KOPT-K1 (cell line): ENCODE data around the gene KCNK6.

ENCODE experiments used
- H3K27ac ChIP-seq: fragments of 200-600 bp; sonication (generic); 2 replicates; pipeline ENCODE4 v1.5.1; 2016; ENCODE audit warnings: antibody characterized with exemption, mild to moderate bottlenecking, low read depth, low read length; ENCODE audit not compliant: poor library complexity, severe bottlenecking
- H3K36me3 ChIP-seq: fragments of 200-600 bp; sonication (generic); 2 replicates; pipeline ENCODE4 v1.5.1; 2017; ENCODE audit warnings: antibody characterized with exemption, mild to moderate bottlenecking, low read length, moderate library complexity; ENCODE audit not compliant: insufficient read depth
- H3K9me3 ChIP-seq: fragments of 200-600 bp; sonication (generic); 2 replicates; pipeline ENCODE4 v1.5.1; 2017; ENCODE audit warnings: antibody characterized with exemption, low read length, mild to moderate bottlenecking; ENCODE audit not compliant: insufficient read depth, poor library complexity, severe bottlenecking

Gene KCNK6

DNA sequence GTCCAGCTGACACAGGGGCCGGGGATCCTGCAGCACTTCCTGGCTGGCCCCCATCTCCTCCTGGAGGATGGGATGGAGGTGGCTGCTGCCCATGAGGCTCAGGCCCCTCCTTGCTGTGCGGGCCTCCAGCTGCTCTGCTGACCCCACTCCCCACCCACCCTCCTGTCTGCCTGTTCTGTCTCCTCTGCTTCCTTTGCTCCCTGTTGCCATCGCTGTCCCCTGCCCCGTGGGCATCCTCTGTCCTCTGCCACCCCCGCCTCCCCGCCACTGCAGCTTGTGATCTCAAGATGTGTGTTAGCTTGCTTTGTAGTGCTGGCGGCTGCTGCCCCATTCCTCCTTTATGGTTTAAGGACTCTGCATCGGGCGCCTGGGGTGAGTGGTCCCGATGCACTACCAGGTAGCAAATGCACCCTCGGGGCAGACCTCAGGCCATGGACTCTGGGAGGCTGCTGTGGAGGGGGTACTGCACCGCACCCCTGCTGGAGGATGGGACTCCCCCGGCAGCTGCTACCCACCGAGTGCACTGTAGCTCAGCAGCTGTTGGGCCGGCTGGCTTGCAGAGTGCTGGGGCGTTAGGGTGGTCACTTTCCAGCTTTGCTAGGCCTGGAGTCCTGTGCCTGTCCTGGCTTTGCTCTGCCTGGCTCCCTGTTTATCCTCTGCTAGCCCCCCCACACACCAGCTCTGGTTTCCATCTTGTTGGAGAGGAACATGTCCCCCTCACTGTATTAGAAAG, 31.4 kb upstream of the KCNK6 start:
- no peak overlapping the region for H3K27ac ChIP-seq
- H3K36me3 ChIP-seq = no peaks in the 10 kb centered on the region
- H3K9me3 ChIP-seq = no peaks in the 10 kb centered on the region

DNA sequence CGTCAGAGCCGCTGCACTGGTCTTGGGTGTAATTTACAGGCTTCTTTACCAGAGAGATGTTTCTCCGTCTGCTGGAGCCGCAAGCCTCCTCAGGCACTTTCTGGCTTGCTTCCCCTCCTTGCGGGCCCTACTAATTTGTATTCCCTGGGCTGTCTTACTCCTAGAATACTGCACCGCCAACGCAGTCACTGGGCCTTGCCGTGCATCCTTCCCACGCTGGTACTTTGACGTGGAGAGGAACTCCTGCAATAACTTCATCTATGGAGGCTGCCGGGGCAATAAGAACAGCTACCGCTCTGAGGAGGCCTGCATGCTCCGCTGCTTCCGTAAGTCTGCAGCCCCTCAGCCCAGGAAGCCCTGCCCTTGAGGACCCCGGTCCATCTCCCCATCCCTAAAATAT, 29.7 kb upstream of the KCNK6 start:
- Histone ChIP-seq H3K36me3 (no peaks in the 10 kb centered on the region), H3K27ac (no peak overlapping the region), H3K9me3 (no peaks in the 10 kb centered on the region)

DNA sequence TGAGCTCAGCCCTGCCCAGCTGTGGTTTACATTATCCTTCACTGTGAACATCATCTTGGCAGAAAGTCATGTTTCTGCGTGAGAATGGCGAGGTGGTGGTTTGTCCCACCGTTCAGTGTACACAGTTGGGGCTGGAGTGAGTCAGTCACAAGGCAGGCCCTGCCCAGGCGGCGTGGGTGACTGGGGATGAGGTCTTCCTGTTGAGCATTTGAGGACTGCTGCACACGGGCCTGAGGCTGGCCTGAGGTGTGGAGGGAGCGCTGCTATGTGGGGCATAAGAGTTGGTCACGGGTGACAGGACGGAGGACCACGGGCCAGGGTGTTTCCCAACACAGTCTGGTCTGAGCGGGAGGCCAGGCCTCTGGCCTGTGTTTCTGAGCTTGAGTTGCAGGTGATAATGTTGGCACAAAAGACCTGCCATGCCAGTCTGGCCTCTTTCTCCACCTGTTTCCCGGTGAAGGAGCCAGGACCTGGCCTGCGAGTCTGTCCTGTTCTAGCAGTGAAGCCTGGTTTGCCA, 29.0 kb upstream of the KCNK6 start:
- Histone ChIP-seq H3K9me3 (no peaks in the 10 kb centered on the region), H3K36me3 (no peaks in the 10 kb centered on the region), H3K27ac (no peak overlapping the region)

DNA sequence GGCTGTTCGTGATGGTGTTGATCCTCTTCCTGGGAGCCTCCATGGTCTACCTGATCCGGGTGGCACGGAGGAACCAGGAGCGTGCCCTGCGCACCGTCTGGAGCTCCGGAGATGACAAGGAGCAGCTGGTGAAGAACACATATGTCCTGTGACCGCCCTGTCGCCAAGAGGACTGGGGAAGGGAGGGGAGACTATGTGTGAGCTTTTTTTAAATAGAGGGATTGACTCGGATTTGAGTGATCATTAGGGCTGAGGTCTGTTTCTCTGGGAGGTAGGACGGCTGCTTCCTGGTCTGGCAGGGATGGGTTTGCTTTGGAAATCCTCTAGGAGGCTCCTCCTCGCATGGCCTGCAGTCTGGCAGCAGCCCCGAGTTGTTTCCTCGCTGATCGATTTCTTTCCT, 27.8 kb upstream of the KCNK6 start:
- Histone ChIP-seq H3K9me3 (no peaks in the 10 kb centered on the region), H3K27ac (no peak overlapping the region), H3K36me3 (no peaks in the 10 kb centered on the region)

DNA sequence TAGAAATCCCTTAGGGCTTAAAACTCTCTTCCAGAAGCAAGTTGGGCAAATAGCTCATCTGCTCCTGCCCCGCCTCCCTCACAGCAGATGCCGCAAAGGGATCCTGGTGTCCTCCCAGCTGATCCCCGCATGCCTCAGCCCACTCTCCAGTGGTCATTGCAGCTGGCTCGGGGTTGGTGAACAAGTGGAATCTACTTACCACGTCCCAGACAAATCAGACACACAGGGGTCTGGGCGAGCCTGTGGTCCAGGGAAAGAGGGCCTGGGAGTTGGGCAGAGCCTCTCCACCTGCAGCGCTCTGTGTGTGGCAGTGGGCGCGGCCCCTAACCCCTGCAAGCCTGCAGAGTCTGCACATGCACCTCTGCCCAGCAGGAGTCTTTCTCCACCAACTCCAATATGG, 26.4 kb upstream of the KCNK6 start:
- Histone ChIP-seq H3K27ac (no peak overlapping the region), H3K9me3 (no peaks in the 10 kb centered on the region)

DNA sequence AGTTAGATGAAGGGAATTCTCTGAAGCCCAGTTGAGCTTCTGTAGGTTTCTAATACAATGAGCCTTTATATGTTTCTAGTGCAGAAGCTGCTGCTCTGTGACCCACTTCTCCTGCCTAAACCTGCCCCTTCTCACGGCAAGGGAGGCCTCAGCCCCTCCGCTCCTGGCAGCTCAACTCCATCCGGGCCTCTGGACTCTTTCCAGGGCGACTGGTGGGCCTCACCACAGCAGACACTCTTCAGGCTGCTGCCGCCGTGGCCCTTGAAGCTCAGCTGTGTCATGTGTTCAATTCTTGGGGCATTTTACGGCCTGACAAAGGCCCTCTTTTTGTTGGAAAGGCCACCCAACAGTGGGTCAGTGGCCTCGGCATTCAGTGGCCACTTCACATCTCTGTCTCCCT, 25.6 kb upstream of the KCNK6 start:
- Histone ChIP-seq H3K36me3 (no peaks in the 10 kb centered on the region), H3K27ac (no peak overlapping the region), H3K9me3 (no peaks in the 10 kb centered on the region)

More for the DNA sequence above, 26.4 kb upstream of the KCNK6 start:
- no peaks in the 10 kb centered on the region for H3K36me3 ChIP-seq

DNA sequence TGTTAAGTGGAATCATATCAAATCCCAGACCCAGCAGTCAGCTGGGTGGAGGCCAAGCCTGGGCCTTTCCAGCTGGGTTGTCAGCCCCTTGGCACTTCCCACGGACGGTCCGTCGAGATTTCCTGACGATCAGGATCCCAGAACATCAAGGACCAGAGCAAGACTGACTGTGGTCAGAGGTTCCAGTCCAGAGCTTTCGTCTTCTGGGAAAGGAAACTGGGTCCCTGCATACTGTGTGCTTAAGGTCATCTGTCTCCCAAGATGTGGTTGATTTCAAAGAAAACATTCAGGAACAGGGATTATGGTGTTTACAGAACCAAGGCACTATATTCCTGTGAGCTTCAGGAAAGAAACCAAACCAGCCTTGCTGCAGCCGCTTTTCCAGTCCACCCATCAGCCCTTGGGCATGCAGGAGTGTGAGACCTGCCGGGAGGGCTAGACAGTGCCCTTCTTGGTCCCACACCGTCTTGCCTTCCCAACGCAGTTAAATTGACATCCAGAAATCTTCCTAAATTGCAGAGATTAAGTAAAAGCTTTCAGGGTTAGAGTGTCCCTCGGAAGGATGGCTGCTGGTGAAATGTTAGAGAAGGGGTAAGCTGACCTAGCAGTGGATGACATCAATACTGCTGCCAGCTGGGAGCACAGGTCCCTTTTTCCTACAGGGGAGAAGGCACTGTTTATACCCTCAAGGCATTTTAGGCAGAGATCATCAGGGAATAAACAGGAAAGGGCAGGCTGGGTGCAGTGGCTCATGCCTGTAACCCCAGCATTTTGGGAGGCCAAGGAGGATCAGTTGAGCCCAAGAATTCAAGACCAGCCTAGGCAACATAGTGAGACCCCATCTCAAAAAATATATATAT, 20.6 kb upstream of the KCNK6 start:
- Histone ChIP-seq H3K36me3 (no peaks in the 10 kb centered on the region), H3K9me3 (no peaks in the 10 kb centered on the region), H3K27ac (no peak overlapping the region)

DNA sequence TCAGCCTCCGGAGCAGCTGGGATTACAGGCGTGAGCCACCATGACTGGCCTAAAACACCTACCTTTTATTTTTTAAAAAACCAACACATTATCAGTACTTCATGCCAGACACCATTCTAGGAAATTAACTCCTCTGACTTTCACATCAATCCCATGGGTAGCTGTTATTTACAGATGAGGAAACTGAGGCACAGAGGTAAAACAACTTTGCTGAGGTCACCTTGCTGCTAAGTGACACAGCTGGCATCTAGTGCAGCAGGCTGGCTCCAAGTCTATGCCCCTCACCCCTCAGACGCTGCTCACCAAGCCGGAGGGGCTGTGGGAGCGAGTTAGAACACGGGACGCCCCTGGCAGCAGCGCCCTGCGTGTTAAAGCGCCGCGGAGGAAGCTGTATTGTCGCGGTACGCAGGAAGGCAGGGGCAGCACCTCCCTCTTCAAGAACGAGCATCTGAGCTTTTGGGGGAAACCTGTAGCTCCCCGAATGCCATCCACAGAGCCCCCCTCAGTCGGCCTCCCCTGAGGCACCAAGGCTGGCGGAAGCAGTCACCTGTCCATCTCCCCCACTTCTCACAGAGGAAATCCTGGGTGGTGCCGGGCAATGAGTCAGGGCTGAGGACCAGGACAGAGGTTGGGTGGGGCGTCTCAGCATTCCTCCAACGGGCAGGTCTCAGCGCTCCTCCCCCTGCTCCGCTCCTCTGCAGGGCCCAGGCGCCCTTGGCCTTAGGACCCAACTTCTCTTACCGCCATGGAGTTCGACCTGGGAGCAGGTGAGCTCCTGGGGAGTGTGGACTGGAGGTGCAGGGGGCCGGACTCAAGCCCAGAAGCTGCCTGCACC, 15.9 kb upstream of the KCNK6 start, which contains the start of gene C19orf33:
Gene C19orf33, plus strand, starts transcription at position 735 of the 835 bp plus-strand sequence. Its CDS starts 11 bp downstream, at position 746.
- Histone ChIP-seq H3K9me3 (no peaks in the 10 kb centered on the region), H3K36me3 (peaks cover 20% of the 10 kb centered on the region), H3K27ac (no peak within 1 kb of the TSS)

DNA sequence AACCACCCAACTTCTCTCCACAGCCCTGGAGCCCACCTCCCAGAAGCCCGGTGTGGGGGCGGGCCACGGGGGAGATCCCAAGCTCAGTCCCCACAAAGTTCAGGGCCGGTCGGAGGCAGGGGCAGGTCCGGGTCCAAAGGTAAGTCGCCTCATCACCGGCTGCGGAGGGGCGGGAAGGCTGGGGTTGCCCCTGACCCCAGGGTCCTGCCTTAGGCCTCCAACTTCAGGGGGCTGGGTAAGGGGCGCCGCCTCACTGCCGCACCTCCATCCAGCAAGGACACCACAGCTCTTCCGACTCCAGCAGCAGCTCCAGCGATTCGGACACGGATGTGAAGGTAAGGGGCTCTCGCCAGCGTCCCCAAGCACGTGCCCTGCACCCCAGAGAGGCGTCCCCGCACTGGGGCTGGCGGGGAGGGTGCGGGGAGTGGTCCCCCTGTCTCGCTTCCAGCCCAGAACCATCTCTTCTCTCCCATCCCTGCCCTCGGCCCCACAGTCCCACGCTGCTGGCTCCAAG, 15.2 kb upstream of the KCNK6 start:
- H3K9me3 ChIP-seq = no peaks in the 10 kb centered on the region
- H3K36me3 ChIP-seq = peaks cover 25% of the 10 kb centered on the region
- no peak overlapping the region for H3K27ac ChIP-seq

DNA sequence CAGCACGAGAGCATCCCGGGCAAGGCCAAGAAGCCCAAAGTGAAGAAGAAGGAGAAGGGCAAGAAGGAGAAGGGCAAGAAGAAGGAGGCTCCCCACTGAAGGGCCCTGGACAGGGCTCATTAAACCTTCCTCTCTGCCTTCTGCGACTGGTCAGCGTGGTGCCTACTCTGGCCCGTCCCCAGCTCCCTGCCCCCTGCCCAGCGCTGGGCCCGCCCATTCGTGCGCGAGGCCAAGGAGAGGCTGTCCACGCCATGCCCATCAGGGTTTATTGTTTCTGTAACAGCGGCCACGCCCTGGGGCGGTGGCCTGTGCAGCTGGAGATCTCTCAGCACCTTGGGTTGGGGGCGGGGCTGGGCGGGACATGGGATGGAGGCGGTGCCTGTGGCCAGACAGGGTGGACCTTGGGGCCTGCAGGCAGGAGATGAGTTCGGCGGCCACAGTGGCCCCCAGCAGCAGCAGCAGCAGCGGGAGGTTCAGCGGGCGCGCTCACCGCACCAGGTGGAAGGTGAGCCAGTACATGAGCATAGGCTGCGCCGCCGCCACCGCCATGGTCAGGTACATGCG, 14.7 kb upstream of the KCNK6 start:
- Histone ChIP-seq H3K36me3 (peaks cover 25% of the 10 kb centered on the region), H3K27ac (no peak overlapping the region), H3K9me3 (no peaks in the 10 kb centered on the region)

DNA sequence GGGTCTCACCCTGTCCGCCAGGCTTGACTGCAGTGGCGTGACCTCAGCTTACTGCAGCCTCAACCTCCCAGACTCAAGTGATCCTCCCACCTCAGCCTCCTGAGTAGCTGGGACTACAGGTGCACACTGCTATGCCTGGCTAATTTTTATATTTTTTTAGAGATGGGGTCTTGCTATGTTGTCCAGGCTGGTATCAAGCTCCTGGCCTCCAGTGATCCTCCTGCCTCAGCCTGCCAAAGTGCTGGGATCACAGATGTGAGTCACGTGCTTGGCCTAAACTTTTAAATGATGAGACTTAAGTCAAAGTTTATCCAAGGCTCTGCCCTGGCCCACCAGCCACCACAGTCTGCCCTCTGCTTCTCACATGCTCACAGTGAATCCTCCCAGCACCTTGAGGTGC, 13.4 kb upstream of the KCNK6 start:
- Histone ChIP-seq H3K36me3 (peaks cover 25% of the 10 kb centered on the region), H3K9me3 (no peaks in the 10 kb centered on the region), H3K27ac (no peak overlapping the region)

DNA sequence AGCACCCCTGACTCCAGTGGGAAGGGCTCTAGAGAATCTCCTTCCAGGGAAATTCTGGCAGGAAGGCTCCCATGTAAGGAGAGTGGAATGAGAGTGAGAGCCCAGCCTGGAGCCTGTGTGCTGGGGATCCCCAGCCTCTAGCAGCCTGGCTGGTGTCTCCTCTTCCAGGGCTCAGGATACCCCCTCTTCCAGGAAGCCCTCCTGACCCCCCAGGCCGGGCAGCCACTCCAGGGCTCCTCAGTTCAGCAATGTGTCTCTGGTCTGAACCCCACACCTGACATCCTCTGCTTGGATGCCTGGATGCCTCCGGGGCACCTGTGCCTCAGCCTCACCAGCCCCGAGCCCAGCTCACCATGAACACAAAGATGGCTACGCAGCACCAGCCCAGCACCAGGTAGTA, 12.6 kb upstream of the KCNK6 start:
- H3K9me3 ChIP-seq = no peaks in the 10 kb centered on the region
- H3K36me3 ChIP-seq = peaks cover 25% of the 10 kb centered on the region
- H3K27ac ChIP-seq = no peak overlapping the region

DNA sequence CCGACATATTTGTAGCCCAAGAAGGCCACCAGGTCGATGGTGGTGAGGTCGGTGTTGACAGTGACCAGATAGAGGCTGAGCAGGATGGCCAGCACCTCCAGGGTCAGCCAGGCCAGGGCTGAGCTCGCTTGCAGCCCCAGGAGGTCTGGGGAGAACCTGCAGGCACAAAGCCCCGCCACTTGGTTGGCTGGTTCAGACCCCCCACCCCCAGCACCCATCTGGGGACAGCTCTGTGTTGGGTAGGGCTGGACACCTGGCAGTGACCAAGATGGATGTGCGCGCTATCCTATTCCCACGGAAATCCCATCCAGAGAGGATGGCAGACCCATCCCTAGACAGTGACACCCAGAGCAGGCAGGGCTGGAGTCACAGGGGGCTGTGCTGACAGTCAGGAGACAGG, 12.0 kb upstream of the KCNK6 start:
- Histone ChIP-seq H3K36me3 (peaks cover 25% of the 10 kb centered on the region), H3K9me3 (no peaks in the 10 kb centered on the region), H3K27ac (no peak overlapping the region)

DNA sequence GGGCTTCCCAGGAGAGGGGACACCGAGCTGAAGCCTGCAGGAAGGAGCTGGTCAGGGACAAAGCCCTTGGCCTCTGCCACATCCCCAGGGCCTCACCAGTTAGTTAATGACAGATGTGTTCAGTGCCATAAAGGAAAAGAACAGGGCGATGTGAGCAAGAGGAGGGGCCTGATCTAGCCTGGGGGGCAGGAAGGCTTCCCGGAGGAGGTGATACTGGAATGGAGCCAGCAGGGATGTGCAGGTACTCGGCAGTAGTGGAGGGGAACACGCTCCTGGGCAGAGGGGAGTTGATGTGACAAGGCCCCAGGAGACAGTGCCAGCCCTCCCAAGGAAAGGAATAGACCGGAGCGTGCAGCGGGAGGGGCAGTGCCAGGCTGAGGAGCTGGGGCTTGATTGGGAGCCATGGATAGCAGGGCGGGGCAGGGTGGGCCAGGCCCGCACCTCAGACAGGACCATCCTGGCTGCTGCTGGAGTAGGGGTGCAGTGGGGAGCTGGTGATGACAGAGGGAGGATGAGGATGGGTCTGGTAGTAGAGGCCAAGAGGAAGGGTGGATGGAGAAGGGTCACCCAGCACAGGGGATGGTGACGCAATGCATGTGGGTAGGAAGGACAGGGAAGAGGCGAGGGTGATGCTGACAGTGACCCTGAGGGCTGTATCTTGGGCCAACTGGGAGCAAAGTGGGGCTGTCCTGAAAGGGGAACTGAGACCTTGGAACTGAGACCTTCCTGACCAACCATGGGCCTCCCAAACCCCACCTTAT, 11.5 kb upstream of the KCNK6 start:
- Histone ChIP-seq H3K27ac (no peak overlapping the region), H3K36me3 (peaks cover 25% of the 10 kb centered on the region), H3K9me3 (no peaks in the 10 kb centered on the region)
